Activated naive CD4-positive, alpha-beta T cell treated with Interleukin-2 at 50 U/mL for 16 hours (primary cell): ENCODE data around the gene B3GNT2.
"Not testable (repeated sequence)": the region's sequence is repeated elsewhere in the genome, so short reads cannot be mapped to it uniquely, and the experiment has no call there.

Experiments used
- DNase-seq: peaks from one replicate; pipeline ENCODE4 v3.0.0-alpha.2; 2020

B3GNT2 gene, protein sequence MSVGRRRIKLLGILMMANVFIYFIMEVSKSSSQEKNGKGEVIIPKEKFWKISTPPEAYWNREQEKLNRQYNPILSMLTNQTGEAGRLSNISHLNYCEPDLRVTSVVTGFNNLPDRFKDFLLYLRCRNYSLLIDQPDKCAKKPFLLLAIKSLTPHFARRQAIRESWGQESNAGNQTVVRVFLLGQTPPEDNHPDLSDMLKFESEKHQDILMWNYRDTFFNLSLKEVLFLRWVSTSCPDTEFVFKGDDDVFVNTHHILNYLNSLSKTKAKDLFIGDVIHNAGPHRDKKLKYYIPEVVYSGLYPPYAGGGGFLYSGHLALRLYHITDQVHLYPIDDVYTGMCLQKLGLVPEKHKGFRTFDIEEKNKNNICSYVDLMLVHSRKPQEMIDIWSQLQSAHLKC

DNA sequence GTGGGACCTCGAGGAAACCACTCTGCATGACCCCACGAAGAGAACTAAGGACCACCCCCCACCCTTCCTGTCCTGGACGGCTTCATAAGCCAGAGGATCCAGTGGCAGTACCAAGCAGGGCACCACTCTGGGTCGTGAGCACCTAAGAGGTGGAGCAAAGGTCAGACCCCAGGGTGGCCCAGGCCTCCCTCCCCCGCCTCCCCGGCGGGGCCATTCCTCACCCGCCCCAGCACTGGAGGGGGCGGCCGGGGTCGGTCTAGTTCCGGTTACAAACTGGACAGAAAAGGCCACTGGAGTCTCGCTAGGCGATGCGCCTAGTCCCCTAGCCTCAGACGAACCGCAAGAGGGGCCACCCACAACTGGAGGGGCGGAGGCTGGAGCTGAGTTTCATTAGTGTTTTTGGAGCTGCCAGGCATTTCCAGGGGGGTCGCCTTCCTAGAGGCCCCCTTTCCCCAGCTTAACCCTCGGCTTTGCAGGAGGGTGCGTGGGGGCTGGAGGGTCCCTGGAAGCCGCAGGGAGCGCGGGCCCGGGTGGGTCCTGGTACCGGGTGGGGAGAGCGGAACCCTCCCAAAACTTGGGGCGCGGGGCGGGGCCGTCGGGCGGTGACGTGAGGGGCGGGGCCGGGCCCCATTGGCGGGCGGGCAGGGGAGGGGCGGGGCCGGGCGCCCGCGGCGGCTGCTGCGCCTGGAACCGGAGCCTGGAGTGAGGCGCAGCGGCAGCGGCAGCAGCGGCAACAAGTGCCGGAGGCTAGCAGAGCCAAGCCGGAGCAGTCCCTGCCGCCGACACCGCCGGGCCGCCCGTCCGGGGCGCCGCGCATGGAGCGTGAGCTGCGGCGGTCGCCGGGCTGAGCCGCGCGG lies at the start of gene B3GNT2:
TSS of gene B3GNT2 (plus strand) at position 695 of the 857 bp plus-strand sequence. CDS start 26,106 bp downstream, outside the sequence.
- peak; percentile 82 for DNase-seq

DNA sequence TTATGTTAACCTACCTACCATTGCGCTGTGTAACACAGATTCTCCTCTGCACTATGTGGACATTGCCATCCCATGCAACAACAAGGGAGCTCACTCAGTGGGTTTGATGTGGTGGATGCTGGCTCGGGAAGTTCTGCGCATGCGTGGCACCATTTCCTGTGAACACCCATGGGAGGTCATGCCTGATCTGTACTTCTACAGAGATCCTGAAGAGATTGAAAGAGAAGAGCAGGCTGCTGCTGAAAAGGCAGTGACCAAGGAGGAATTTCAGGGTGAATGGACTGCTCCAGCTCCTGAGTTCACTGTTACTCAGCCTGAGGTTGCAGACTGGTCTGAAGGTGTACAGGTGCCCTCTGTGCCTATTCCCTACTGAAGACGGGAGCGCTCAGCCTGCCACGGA lies 49.1 kb upstream of the B3GNT2 start:
- not testable (repeated sequence) for DNase-seq

DNA sequence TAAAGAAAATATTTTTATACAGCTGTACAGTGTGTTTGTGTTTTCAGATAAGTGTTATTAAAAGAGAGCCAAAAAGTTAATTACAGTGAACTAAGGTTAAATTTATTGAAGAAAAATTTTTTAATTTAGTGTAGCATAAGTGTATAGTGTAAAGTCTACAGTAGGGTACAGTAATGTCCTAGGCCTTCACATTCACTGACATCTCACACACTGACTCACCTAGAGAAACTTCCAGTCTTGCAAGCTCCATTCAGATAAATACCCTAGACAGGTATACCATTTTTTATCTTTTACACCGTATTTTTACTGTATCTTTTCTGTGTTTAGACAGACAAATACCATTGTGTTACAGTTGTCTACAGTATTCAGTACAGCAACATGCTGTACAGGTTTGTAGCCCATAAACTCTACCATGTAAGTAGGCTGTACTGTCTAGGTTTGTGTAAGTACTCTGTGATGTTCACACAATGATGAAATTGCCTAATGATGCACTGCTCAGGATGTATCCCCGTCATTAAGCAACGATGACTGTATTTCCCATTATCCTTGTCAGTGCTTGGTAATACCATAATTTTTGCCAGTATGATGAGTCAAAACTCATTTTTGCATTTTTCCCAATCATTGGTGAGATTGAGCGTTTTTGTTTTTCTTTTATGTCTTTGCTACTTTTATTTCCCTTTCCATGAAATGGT lies 48.2 kb upstream of the B3GNT2 start:
- no peak for DNase-seq

DNA sequence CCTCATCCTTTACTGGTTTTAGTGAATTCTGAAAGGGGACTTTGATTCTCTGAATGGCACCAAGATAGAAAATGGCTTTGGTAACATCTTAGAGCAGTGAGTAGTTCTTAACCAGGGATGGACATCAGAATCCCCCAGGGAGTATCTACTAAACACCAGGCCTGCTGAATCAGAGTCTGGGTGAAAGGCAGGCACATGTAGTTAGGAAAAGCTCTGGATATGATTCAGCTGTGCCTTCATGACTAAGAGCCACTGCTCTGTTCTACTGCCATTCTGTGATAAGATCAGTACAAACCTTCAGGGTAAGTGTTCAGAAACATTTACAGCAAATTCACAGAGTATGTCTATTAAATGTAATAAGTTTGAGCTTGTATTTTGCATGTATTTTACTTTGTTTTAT lies 46.2 kb upstream of the B3GNT2 start:
- no peak for DNase-seq

DNA sequence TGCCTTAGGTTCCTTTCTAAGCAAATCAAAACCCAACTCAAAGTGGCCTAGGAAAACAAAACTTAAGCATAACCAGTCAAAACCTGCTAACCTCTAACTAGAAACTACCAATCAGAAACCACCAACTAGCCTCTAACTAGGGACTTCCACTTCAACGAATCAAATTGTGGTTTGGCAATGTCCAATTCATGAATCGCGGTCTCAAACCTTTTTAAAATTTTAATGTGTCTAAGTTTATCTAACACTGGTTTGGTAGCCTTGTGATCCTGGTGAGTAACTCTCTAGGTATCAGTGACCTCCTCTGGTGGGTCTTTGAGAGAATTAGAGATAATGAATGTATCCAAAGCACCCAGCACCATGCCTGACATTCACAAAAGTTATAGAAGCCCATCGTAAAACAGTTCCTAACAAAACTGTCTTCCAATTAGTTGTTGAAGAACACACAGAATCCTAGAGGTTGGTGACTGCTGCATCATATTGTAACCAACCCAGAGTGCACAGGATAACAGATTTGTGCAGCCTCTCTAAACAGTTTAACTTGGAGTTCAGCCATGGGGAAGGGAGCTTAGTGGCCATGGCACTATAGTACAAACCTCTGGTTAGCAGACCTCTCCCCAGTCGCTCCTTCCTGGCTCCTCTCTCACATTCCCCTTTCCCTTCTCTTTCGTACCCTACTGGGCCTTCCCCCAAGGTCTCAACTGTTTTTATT lies 45.2 kb upstream of the B3GNT2 start:
- DNase-seq, result no peak

DNA sequence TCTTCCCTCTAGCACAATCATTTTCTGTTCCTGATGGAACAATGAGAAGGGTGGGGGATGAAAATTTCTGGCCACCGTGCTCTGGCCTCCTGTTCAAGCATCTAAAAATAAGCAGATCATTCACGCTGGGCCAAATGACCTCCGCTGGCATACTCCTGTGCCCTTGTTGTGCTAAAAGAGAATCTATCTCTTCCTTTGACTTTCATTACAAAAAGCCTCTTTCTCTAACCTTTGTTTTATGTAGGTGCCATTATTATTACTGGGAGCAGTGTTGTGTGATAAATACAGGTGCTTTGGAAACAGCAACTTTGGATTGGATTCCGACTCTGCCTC lies 44.6 kb upstream of the B3GNT2 start:
- no peak for DNase-seq

DNA sequence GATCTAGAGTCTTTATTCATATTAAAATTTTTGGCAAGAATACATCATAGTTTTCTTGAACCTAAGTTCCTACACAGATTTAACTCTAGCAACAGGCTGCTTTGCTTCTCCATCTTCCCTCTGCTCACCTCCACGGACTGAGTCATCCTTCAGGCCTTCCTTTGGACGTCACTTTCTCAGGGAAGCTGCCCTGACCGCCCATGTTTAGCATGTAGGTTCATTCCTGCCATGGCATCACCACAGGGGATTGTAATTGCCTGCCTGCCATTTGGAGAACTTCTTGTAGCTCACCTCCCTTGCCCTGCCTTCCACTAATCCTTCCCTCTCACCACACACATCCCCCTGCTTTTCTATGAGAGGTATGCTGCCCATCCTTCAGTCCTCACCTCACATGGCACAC lies 43.9 kb upstream of the B3GNT2 start:
- no peak for DNase-seq

DNA sequence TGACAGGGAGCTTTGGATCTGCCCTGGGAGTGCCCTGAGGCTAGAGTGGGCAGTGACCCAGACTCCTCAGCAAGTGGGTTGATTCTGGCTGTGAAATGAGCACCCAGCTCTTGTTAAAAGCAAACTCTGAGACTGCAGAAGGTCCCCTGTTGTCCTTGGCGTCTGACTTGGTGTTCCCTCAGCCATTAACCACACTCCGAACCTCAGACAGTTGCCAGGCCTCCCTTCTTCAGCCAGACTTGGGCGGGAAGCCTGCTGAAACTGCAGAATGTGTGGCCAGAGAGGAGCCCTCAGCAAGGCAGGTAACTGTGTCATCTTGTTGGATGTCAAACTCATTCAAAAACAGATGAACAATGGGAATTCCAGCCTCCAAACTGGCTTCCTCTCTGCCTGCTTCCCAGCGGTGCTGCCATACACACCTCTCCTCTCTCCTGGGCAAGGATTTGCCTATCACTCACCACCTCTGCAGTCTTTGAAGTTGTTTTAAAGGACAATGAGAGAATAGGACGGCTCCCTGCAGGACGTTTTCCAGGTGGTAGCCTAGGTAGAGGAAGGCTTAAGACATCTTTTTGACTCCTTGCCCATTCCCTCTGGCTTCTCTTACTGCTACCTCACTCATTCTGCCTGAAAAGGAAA lies 38.9 kb upstream of the B3GNT2 start:
- no peak for DNase-seq

DNA sequence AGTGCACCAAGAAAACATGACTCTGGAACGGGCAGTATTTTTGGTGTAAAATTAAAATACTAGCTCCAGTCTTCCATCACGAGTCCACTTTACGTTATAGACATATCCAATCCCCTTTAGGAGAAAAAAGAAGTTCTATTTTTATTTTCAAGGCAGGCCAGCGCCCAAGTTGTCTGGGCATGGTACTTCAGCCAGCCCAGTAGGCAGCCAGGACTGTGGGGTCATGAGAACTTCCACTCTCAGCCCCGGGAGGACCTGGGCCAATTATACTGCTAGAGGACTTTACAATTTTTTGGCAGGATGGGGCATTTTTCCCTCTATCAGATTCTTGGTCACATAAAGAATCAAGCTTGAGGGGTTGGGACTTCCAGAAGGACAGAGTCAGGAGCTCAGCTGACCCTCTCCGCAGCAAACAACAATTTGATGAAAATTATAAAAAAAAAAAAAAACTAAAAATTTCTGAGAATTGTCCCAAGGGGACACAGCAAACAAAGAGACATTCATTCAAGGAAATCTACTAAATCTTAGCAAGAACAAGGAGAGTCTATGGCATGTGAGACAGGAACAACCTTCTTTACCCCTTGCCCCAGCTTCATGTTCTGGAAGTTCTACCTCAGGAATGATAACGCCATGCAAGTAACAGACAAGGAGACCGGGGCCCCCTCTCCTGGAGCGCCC lies 37.3 kb upstream of the B3GNT2 start:
- DNase-seq, result no peak

DNA sequence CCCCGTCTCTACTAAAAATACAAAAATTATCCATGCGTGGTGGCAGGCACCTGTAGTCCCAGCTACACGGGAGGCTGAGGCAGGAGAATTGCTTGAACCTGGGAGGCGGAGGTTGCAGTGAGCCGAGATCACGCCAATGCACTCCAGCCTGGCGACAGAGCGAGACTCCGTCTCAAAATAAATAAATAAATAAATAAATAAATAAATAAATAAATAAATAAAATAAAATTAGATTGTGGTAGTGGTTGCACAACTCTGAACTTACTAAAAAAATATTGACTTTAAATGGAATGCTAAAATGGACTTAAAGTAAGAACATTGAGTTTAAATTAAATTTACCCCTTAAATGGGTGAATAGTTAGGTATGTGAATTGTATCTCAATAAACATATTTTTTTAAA lies 35.2 kb upstream of the B3GNT2 start:
- not testable (repeated sequence) for DNase-seq

DNA sequence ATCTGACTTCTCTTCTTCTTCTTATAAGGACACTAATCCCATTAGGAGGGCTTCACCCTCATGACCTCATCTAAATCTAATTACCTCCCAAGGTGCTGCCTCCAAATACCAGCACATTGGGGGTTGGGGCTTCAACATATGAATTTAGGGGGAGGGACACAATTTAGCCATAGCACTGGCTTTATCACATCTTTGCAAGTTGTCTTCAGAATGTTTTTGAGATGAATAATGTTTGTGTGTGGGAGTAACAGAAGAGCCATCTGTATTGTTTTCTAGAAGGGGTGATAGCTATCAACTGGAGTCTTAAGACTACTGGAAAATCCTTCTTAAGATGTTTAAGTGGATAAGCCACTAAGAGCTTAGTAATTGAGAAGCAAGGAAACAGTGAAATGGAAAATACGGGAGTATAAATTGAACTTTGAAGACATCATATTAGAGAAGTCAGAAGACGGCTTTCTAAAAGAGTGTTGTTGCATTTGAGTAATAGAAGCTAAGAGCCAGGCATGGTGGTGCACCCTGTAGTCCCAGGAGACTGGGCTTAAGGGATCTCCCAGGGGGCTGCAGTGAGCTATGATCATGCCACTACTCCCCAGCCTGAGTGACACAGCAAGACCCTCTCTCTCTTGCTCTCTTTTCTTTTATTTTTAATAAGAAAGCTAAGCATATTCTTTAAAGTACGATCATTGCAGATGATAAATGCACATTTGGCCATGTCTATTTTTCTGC lies 32.6 kb upstream of the B3GNT2 start:
- no peak for DNase-seq

DNA sequence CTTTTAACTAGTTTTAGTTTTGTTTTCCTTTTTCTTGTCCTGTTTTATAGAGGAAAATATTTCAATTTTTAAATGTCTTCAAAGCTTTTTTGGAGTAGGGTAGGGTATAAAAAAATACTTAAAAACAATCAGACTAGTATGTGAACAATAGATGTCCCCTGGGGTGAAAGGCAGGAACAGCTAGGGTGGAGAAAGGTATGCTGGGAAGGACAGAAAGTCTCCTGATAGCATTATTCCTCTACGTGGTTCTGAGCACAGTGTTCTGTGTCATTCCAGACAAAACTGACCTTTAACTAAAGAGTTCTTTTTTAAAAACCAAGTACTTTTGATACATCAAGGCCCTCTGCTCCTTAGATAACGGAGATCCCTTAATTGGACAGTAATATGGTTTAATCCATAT lies 32.1 kb upstream of the B3GNT2 start:
- DNase-seq, result no peak

DNA sequence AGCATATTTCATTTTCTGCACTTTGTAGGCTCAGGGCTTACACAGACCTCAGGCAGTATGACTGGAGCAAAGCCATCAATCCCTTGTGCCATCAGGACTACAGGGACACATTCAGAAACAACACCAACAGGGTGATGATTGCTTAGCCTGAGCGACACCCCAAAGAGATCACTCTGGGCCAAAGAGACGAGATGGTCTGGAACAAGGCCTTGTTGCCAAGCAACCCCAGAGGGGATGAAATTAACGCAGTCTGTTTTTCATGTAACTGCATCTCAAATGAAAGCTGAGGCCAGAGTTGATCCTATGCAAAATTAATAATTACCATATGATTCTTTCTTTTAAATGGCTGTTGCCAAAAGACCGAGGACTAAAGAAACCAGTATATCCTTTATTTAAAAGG lies 20.2 kb upstream of the B3GNT2 start:
- no peak for DNase-seq

DNA sequence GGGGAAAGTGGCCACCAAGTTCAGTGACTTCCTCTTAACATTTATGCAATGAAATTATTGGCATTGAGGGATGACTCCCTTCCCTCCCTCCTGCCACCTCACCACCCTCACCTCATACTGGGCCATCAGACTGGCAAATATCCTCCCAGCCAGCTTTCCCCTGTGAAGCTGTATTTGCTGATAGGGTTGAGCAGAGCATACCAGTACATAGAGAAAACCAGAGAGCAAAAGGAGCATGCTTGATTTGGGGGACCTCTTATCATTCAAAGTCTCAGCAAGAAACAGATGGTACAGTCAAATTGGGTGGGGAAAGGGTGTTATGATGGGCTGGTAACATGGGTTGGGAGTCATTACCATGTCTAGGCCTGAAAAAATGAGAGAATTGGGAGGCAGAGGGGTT lies 19.1 kb upstream of the B3GNT2 start:
- DNase-seq, result no peak

DNA sequence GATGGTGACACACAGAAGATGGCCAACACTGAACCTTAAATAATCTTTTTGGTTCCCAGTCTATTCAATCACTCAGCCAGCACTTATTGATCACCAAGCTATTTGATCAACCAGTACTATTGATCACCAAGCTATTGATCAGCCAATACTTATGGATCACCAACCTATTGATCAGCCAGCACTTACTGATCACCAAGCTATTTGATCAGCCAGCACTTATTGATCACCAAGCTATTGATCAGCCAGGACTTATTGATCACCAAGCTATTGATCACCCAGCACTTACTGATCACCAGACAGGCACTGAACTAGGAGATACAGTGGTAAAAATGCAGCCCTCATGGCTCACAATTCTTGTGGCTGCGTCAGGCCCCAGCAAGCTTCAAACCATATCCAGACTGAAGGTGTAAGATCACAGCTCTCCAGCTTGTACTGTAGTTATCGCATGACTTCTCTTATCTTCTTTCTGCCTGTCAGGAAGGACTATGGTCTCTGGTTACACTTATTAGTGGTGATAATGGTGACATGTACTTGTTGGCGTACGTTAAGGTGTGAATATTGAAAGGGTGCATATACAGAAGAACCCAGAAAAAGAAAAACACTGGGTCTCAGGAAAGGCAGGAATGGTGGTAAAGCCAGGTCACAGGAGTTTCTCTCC lies 18.4 kb upstream of the B3GNT2 start:
- no peak for DNase-seq

DNA sequence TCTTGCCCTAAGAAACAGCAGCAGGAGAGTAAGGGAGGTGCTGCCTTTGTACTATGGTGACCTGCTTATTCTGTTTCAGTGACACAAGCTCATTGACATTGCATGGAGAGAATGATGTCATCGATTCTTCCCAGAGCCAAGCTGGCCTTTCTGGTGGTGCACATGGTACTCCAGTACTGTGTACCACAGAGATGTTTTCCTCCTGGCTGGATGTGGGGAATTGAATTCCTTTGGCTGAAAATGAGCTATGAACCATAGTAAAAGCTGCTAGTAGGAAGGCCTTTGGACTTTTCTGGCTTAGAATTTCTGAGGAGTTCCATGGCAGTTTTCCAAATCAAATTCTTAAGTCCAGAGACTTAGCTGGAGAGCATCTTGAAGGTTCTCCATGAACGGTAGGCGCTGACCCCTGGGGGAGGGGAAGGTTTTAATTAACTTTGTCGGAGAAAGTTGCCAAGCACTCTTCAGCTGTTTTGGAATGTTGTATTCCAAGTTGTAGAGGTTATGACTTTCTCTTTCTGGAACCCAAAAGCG lies 17.1 kb upstream of the B3GNT2 start:
- DNase-seq, result no peak

DNA sequence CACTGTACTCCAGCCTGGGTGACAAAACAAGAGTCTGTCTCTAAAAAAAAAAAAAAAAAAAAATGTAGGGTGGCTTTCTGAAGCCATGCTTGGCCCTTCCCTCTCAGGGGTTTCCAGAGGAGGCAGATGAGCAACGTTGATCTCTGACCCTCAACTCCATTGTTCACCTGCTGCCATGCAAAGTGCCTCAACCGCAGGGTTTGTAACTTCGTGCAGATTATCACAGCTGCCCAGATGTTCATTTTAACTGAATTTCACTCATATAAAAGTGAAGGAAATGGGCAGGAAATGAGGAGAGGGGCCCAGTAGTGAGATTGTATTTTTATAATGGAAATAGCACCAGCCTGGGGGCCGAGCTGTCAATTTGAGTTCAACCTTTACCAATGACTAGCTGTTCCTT lies 14.9 kb upstream of the B3GNT2 start:
- DNase-seq, result no peak

DNA sequence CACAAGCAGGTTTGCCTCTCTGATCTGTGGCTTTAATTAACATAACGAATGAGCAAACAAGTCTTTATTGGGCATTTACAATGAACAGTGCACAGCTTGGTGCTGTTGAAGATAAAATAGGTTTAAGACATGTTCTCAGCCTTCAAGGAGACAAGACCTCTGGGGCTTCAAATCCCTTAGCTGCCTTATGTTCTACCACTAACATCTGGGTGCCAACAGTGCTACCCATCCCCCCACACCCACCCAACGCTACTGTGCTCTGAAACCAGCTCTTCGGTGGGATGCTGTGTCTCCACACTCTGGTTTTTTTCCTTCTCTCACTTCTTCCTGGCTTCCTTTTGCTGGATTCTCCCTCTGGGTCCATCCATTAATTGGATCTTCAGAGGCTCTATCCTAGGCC lies 14.1 kb upstream of the B3GNT2 start:
- DNase-seq, result no peak

DNA sequence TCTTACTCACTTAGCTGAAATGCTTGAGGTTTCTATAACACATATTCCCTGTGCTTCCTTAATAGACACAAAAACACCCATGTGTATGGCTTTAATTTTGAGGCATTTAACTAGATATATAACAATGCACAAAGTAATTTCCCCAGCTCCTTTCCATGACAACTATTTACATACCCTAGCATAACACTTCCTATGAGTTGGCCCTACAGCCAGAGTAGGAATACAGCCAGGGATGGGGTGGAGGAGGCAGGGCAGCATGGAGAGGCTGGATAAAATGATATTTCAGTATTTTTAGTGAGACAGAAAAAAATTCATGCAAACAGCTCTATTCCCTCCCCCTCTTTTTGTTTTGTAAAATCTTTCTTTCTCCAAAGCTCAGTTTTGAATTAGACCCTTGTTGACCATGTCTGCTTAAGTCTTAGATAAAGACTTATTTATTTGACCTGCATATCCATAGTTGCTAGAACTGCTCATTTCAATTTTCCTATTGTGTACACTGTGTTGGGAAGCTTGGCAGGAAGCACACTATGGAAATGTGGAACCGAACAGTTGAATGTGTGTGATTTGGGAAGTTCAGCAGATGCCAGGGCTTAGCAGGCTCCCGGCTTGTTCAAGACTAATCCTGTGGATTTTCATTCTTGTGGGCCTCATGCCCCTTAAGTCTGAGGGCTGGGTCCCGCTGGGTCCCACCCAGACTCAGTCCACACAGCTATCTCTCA lies 11.2 kb upstream of the B3GNT2 start:
- no peak for DNase-seq
